Stimulated activated CD8-positive, alpha-beta memory T cell treated with anti-CD3 and anti-CD28 coated beads, Interleukin-4, amount 100 ng/mL, for 4 hours (primary cell): Measurements from ENCODE around the gene OR4Q3.
"Not testable (repeated sequence)": the region's sequence is repeated elsewhere in the genome, so short reads cannot be mapped to it uniquely, and the experiment has no call there.

Source experiments
- DNase-seq, 2 donors: peaks; one replicate each; pipeline ENCODE4 v3.0.0-alpha.2; 2020; ENCODE audit warnings: low read depth in 2 of 2, low spot score in 1 of 2

The OR4Q3 gene

GRCh38 chr14:19743256-19743655, at the start of gene OR4Q3:
OR4Q3 (plus strand) TSS chr14:19743571.
- DNase-seq: no peak

DNA sequence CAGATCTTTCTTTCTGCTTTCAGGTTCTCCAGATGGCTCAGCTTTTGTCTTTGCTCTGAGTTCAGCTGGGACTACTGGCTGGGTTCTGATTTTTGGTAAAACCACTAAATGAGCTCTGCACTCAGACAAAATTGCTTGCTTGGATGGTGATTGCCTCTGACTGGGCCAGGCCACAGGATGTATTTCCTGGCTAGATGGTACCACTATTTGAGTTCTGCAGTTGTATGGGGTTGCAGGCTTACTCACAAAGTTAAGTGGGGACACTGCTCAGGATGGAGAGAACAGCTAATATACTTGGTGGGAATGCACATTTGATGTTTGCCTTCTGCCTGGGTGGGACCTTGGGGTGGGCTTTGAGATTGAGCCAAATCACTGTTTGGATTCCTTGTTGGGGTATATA, 14.0 kb upstream of the OR4Q3 start:
- no peak for DNase-seq

DNA sequence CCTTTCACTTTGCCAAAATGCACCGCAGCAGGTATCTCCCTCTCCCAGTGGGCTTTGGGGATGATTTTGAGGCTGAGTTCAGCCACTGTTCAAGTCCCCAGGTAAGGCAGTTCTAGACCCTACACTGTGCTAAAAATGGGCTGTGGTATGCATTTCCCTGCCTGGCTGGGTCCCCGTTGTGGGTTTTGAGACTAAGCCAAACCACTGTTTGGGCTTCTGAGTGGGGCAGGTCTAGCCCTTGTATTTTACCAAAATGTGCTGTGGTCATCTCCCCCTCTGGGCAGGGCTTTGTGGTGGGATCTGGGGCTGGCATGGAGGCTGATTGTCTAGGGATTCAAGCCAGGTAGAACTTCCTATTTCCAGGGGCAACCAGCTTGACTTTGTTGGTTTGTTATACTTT, 13.6 kb upstream of the OR4Q3 start:
- no peak for DNase-seq

DNA sequence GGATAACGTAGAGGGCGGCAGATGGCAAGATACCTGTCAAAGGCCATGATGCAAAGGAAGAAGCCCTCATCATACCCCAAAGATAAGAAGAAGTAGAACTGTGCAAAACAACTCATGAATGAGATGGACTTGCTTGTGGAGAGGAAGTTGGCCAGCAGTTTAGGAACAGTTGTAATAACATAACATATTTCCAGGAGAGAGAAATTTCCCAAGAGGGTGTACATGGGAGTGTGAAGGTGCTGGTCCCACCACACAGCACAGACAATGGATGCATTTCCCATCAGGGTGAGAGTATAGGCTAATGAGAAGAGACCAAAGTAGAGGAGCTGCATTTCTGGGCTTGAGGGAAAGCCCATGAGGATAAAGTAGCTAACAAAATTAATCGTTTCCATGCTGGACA, 9.5 kb upstream of the OR4Q3 start:
- not testable (repeated sequence) for DNase-seq

DNA sequence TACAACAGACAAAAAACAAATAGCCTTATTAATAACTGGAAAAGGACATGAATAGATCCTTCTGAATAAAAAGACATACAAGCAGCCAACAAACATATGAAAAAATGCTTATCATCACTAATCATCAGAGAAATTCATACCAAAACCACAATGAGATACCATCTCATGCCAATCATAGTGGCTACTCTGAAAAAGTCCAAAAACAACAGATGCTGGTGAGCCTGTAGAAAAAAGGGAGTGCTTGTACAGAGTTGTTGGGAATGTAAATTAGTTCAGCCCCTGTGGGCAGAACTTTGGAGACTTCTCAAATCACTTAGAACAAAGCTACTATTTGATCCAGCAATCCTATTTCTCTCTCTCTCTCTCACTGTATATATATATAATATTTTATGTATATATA, 8.9 kb downstream of the OR4Q3 start:
- not testable (repeated sequence) for DNase-seq

DNA sequence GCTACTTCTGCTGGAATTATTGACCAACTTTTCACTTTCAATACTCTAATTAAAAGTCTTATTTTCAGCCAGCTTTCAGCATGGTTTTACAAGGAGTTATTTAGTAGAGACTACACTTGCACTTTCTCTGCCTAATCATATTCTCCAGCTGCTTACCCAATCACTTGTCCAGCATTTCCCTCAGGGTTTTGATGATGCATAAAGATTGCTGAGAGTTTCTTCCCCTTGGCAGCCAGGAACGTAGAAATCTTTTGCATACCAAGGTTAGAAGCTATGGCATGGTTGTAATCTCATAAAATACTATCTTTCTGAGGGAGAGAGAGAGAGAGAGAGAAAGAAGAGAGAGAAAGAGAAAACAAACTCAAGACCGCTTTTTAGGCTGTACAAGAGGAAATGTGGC, 10.8 kb downstream of the OR4Q3 start:
- DNase-seq: no peak

- not testable (repeated sequence) for DNase-seq
Measured at GRCh38 chr14:19771491-19771890, 28.1 kb downstream of the OR4Q3 start.

DNA sequence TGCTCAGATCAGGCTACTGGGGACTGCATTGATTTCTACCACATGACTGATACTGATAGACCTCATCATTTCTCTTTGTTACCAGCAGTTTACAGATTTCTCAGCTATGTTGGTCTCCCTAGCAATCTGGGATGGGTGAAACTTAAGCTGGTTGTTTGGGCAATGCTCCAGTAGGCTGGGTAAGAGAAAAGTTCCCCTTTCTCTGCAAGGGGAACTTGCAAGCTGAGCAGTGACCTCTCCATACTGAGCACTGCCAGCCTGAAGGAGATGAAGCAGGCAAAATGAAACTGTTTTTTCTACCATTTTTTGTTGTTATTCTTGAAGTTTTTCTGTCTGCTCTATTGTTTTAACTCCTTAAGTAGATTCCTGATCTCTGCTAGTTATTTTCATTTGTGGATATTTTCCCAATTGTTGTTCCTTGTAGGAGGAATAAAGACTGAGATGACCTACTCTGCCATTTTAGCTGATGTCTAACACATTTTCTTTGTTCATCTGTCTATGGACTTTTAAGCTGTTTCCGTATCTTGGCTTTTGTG, 28.6 kb downstream of the OR4Q3 start:
- DNase-seq: no peak

DNA sequence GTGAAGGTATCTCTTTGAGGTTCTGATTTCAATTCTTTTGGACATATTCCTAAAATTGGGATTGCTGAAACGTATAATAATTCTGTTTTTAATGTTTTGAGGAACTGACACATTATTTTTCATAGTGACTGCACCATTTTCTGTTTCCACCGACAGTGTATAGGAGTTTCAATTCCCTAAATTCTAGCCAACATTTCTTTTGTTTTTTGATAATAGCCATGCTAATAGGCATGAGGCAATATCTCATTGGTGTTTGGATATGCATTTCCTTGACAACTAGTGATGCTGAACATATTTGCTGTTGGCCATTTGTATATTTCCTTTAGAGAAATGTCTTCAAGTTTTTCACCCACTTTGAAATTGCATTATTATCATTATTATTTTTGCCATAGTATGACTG, 29.1 kb downstream of the OR4Q3 start:
- DNase-seq: not testable (repeated sequence)

DNA sequence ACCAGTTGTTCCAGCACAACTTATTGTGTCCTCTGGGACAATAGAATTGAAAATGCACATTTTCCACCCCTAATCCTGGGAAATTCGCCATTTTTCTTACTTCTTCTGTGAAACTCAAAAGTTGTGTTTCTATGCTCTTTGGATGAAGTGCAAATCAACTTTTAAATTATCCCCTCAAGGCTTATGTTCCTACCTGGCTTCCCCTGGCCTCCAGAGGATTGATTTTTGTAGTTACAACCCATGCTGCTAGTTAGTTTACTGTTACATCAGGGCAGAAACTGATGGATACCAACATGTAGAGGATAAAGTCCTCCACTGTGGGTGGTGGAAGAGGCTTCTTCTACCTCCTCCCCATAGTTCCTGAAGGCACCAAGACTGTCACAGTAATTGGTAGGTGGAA, 29.8 kb downstream of the OR4Q3 start, which contains the start of gene OR4M1:
Gene OR4M1, plus strand, starts transcription at position 301 of the 400 bp plus-strand sequence. CDS start 6,819 bp downstream, outside the sequence.
- not testable (repeated sequence) for DNase-seq

- DNase-seq: no peak
Measured at GRCh38 chr14:19775587-19775986, 32.2 kb downstream of the OR4Q3 start.

DNA sequence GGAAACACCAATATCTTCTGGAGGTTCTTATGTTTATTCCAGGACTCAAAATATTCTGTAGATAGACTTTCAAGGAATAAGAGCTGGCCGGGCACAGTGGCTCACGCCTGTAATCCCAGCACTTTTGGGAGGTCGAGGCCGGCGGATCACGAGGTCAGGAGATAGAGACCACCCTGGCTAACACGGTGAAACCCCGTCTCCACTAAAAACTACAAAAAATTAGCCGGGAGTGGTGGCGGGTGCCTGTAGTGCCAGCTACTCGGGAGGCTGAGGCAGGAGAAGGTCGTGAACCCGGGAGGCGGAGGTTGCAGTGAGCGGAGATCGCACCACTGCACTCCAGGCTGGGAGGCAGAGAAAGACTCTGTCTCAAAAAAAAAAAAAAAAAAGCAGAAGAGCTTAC, 42.5 kb downstream of the OR4Q3 start:
- DNase-seq: not testable (repeated sequence)

DNA sequence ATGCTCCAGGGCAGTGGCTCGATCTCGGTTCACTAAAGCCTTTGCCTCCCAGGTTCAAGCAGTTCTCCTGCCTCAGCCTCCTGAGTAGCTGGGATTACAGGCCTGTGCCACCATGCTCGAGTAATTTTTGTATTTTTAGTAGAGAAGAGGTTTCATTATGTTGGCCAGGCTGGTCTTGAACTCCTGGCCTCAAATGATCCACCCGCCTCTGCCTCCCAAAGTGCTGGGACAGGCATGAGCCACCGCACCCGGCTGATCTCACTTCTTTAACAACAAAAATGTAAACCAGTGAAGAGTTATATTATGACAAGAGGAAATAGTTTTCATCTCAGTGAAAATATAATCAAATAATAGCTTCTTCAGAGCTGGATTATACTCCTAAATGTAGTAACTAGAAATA, 43.9 kb downstream of the OR4Q3 start:
- not testable (repeated sequence) for DNase-seq

DNA sequence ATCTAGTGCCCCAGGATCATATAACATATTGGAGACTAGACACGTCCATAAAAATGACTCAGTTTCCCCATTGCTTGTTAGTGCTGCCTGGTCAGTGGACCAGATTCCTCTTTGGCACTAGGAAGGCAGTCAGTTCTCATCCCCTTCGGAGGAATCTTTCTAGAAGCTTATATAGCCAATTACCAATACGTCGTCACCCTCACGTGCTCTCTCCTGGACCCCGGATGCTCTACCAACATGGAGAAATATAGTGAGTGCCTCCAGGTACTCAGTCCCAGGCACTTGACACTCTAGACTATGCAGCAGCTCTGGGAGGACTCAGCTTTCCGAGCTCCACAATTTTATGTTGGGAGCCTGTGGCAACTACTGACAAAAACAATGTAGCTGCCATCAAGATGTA, 44.8 kb downstream of the OR4Q3 start:
- not testable (repeated sequence) for DNase-seq

DNA sequence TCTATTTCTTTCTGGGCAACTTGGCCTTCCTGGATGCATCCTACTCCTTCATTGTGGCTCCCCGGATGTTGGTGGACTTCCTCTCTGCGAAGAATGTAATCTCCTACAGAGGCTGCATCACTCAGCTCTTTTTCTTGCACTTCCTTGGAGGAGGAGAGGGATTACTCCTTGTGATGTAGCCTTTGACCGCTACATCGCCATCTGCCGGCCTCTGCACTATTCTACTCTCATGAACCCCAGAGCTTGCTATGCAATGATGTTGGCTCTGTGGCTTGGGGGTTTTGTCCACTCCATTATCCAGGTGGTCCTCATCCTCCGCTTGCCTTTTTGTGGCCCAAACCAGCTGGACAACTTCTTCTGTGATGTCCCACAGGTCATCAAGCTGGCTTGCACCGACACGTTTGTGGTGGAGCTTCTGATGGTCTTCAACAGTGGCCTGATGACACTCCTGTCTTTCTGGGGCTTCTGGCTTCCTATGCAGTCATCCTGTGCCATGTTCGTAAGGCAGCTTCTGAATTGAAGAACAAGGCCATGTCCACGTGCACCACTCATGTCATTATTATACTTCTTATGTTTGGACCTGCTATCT, 53.2 kb downstream of the OR4Q3 start:
- not testable (repeated sequence) for DNase-seq
